ENCODE measurements around the gene DDN. TPM values are rescaled to one million over a fixed set of nuclear protein-coding genes. Genes with fewer than 3 reads are reported as not detected.

DDN gene
- total RNA-seq, 3 donors from 2014 or later = under 0.01 to 0.16 TPM; not detected in 1

GRCh38 chr12:48956279-48957140 lies 42.7 kb downstream of the DDN start:
- peak in 1 of 3 donors; percentile 36 for TF ChIP-seq POLR2AphosphoS5 (IDR thresholded peaks at IDR 0.05)
- no peak for TF ChIP-seq POLR2A (IDR thresholded peaks at IDR 0.05)
- Histone ChIP-seq H3K27ac (peak overlapping the region; percentile 83 to 98), H3K36me3 (no peaks in the 10 kb centered on the region), H3K4me1 (peaks cover 0 to 13% of the 10 kb centered on the region in 2 donors), H3K4me3 (peak overlapping the region; percentile 77 to 99 (median 98)), H3K9me3 (no peaks in the 10 kb centered on the region), H3K27me3 (no peaks in the 10 kb centered on the region)
- intact Hi-C loops (cut with DNase I; ENCODE audit: low total_unique reads) = no loop called here
- DNase-seq (ENCODE audit: low spot score in 2 of 2) = peak; percentile 75 to 86

- Histone ChIP-seq H3K27ac (no peak overlapping the region), H3K4me3 (no peak overlapping the region), H3K36me3 (no peaks in the 10 kb centered on the region), H3K27me3 (no peaks in the 10 kb centered on the region), H3K9me3 (no peaks in the 10 kb centered on the region), H3K4me1 (peaks cover 0 to 13% of the 10 kb centered on the region in 2 donors)
- intact Hi-C loops (cut with DNase I; ENCODE audit: low total_unique reads) = loop anchor here (5.0 kb wide), 1 partner anchor 697 kb away; no protein-coding TSS in a partner anchor
- no peak for DNase-seq (ENCODE audit: low spot score in 2 of 2)
- TF ChIP-seq POLR2A (IDR thresholded peaks at IDR 0.05) (no peak), CTCF (IDR thresholded peaks at IDR 0.05) (no peak), POLR2AphosphoS5 (IDR thresholded peaks at IDR 0.05) (no peak)
These were observed 44.2 kb downstream of the DDN start for GRCh38 chr12:48954841-48955501.

- no peaks in the 10 kb centered on the region for H3K27me3 ChIP-seq
- no peaks in the 10 kb centered on the region for H3K36me3 ChIP-seq
- peaks cover 0 to 13% of the 10 kb centered on the region in 2 donors for H3K4me1 ChIP-seq
- intact Hi-C loops (cut with DNase I; ENCODE audit: low total_unique reads) = loop anchor here (5.0 kb wide), 1 partner anchor 698 kb away; no protein-coding TSS in a partner anchor
- DNase-seq (ENCODE audit: low spot score in 2 of 2) = no peak
- TF ChIP-seq CTCF (IDR thresholded peaks at IDR 0.05) (no peak), POLR2A (IDR thresholded peaks at IDR 0.05) (no peak)
- H3K27ac ChIP-seq = no peak overlapping the region
- no peaks in the 10 kb centered on the region for H3K9me3 ChIP-seq
- H3K4me3 ChIP-seq = no peak overlapping the region
These were observed 45.1 kb downstream of the DDN start for GRCh38 chr12:48954061-48954460.

- Histone ChIP-seq H3K27me3 (no peaks in the 10 kb centered on the region), H3K4me1 (peaks cover 0 to 13% of the 10 kb centered on the region in 2 donors), H3K9me3 (no peaks in the 10 kb centered on the region), H3K36me3 (no peaks in the 10 kb centered on the region), H3K4me3 (no peak overlapping the region), H3K27ac (no peak overlapping the region)
- intact Hi-C loops (cut with DNase I; ENCODE audit: low total_unique reads) = loop anchor here (5.0 kb wide), 1 partner anchor 700 kb away; no protein-coding TSS in a partner anchor
- TF ChIP-seq CTCF (IDR thresholded peaks at IDR 0.05) = no peak
- TF ChIP-seq POLR2AphosphoS5 (IDR thresholded peaks at IDR 0.05) = no peak
- TF ChIP-seq POLR2A (IDR thresholded peaks at IDR 0.05) = no peak
- DNase-seq (ENCODE audit: low spot score in 2 of 2) = no peak
These were observed 46.5 kb downstream of the DDN start for GRCh38 chr12:48952691-48953090.

- TF ChIP-seq CTCF (IDR thresholded peaks at IDR 0.05) (no peak), POLR2A (IDR thresholded peaks at IDR 0.05) (no peak), POLR2AphosphoS5 (IDR thresholded peaks at IDR 0.05) (no peak)
- no peak for DNase-seq (ENCODE audit: low spot score in 2 of 2)
- Histone ChIP-seq H3K4me1 (no peaks in the 10 kb centered on the region), H3K27ac (no peak overlapping the region), H3K9me3 (no peaks in the 10 kb centered on the region), H3K4me3 (no peak overlapping the region), H3K36me3 (no peaks in the 10 kb centered on the region), H3K27me3 (no peaks in the 10 kb centered on the region)
- intact Hi-C loops (cut with DNase I; ENCODE audit: low total_unique reads) = no loop called here
These were observed 51.4 kb downstream of the DDN start for GRCh38 chr12:48947727-48948126.
